ENCODE data around the gene ARPP21. TPM values are rescaled to one million over a fixed set of nuclear protein-coding genes. Genes with fewer than 3 reads are reported as not detected.
"Not testable (repeated sequence)": the region's sequence is repeated elsewhere in the genome, so short reads cannot be mapped to it uniquely, and the experiment has no call there.

The ARPP21 gene
- total and polyA plus RNA-seq, 10 donors, result 0.07 to 0.39 (median 0.12) TPM; not detected in 7

GRCh38 chr3:35800960-35801459 is 161.7 kb downstream of the ARPP21 start:
- Histone ChIP-seq H3K27ac (no peak overlapping the region), H3K36me3 (no peaks in the 10 kb centered on the region), H3K4me1 (no peaks in the 10 kb centered on the region), H3K9me3 (no peaks in the 10 kb centered on the region), H3K27me3 (replicated peaks in 1 of 7) (no peaks in the 10 kb centered on the region), H3K4me3 (no peak overlapping the region)
- intact Hi-C loops (cut with DNase I; ENCODE audit: low total_unique reads), result no loop called here
- TF ChIP-seq CTCF (IDR thresholded peaks at IDR 0.05 in 8 of 11, conservative IDR thresholded peaks at IDR 0.05 in 3 of 11) (no peak), POLR2A (IDR thresholded peaks at IDR 0.05) (no peak), POLR2AphosphoS5 (IDR thresholded peaks at IDR 0.05) (no peak)
- DNase-seq, result no peak
- WGBS, 5 donors, result 50 to 89% (median 78%) methylated on average over 1 of the region's 1 CpG; no CpG with 5 or more reads in 1 of the 5 donors

DNA sequence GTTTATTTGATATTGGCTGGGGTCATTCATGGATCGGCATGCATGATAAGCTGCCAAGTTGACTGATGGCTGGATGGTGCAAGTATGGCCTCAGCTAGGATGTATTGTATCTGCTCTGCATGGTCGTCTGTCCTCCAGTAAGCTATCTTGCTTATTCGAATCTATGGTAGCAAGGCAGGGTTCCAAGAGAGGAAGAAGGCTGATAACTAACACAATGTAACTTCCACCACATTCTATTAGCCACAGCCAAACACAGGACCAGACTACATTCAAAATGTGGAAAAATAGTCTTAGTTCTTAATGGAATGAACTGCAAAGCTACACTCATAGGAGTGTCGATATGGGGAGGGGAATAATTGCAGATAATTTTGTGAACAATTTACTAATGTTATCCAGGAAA is 175.2 kb downstream of the ARPP21 start:
- no peak overlapping the region for H3K27ac ChIP-seq
- H3K9me3 ChIP-seq, result peaks cover 0 to 12% (median 2%) of the 10 kb centered on the region in 8 donors
- intact Hi-C loops (cut with DNase I; ENCODE audit: low total_unique reads), result no loop called here
- H3K4me1 ChIP-seq, result no peaks in the 10 kb centered on the region
- TF ChIP-seq POLR2AphosphoS5 (IDR thresholded peaks at IDR 0.05) (no peak), POLR2A (IDR thresholded peaks at IDR 0.05) (no peak), CTCF (IDR thresholded peaks at IDR 0.05 in 8 of 11, conservative IDR thresholded peaks at IDR 0.05 in 3 of 11) (no peak)
- H3K36me3 ChIP-seq, result no peaks in the 10 kb centered on the region
- WGBS, 5 donors, result 58 to 73% (median 70%) methylated on average over 4 of the region's 4 CpGs
- DNase-seq, result no peak
- no peak overlapping the region for H3K4me3 ChIP-seq
- H3K27me3 ChIP-seq (replicated peaks in 1 of 7), result no peaks in the 10 kb centered on the region

- H3K27ac ChIP-seq; DNase-seq; H3K36me3 ChIP-seq; H3K27me3 ChIP-seq (replicated peaks in 1 of 7); H3K4me3 ChIP-seq; intact Hi-C loops (cut with DNase I; ENCODE audit: low total_unique reads); H3K4me1 ChIP-seq: not testable (repeated sequence)
- peaks cover 0 to 12% (median 2%) of the 10 kb centered on the region in 8 donors for H3K9me3 ChIP-seq
Observed at GRCh38 chr3:35815796-35816195, 176.5 kb downstream of the ARPP21 start.

DNA sequence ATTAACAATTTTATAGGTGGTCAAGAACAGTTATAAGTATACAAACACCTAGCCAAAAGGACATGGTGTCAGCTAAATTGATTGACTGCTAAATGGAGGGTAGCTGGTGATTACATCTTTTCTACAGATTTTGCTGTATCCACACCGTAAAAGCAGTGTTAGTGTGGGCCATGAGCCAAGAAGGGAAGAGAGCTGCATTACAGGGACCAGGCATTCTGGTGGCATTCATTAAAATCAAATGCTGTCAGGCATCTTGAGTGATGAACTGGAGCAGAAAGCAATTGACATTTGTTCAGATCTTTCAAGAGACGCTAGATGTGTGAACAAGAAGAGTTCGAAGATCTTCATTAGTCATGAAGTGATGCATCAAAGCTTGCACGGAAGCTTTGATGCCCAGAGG is 177.9 kb downstream of the ARPP21 start:
- H3K27ac ChIP-seq, result no peak overlapping the region
- TF ChIP-seq POLR2A (IDR thresholded peaks at IDR 0.05) (no peak), CTCF (IDR thresholded peaks at IDR 0.05 in 8 of 11, conservative IDR thresholded peaks at IDR 0.05 in 3 of 11) (no peak)
- H3K9me3 ChIP-seq, result peaks cover 0 to 12% (median 2%) of the 10 kb centered on the region in 8 donors
- H3K4me3 ChIP-seq, result no peak overlapping the region
- no peaks in the 10 kb centered on the region for H3K27me3 ChIP-seq (replicated peaks in 1 of 7)
- intact Hi-C loops (cut with DNase I; ENCODE audit: low total_unique reads), result no loop called here
- no peak for DNase-seq
- no peaks in the 10 kb centered on the region for H3K4me1 ChIP-seq
- 70 to 80% (median 76%) methylated on average over 4 of the region's 4 CpGs for WGBS, 5 donors
- H3K36me3 ChIP-seq, result no peaks in the 10 kb centered on the region

- WGBS, 5 donors, result 83 to 93% (median 88%) methylated on average over 5 of the region's 5 CpGs
- H3K4me3 ChIP-seq, result no peak overlapping the region
- intact Hi-C loops (cut with DNase I; ENCODE audit: low total_unique reads), result no loop called here
- H3K4me1 ChIP-seq, result no peaks in the 10 kb centered on the region
- TF ChIP-seq CTCF (IDR thresholded peaks at IDR 0.05 in 8 of 11, conservative IDR thresholded peaks at IDR 0.05 in 3 of 11) (no peak), POLR2A (IDR thresholded peaks at IDR 0.05) (no peak), POLR2AphosphoS5 (IDR thresholded peaks at IDR 0.05) (no peak)
- no peak overlapping the region for H3K27ac ChIP-seq
- no peaks in the 10 kb centered on the region for H3K27me3 ChIP-seq (replicated peaks in 1 of 7)
- DNase-seq, result no peak
- H3K36me3 ChIP-seq, result no peaks in the 10 kb centered on the region
- H3K9me3 ChIP-seq, result peaks cover 0 to 5% (median 0%) of the 10 kb centered on the region in 8 donors
Observed at GRCh38 chr3:35832140-35832571, 192.8 kb downstream of the ARPP21 start.
